Progenitor cell of endocrine pancreas (in vitro differentiated cells): ENCODE measurements around the gene TGFA. TPM values are rescaled to one million over a fixed set of nuclear protein-coding genes. Genes with fewer than 3 reads are reported as not detected.

Experiments
- DNase-seq: peaks from one replicate; pipeline ENCODE4 v3.0.0; 2021; ENCODE audit warnings: low spot score; ENCODE audit not compliant: unreplicated experiment
- H3K27ac Mint-ChIP-seq: 2 replicates; pipeline ENCODE4 v1.8.0; 2021; ENCODE audit warnings: mild to moderate bottlenecking, moderate library complexity, mixed read lengths
- H3K27me3 Mint-ChIP-seq: 2 replicates; pipeline ENCODE4 v1.8.0; 2021; ENCODE audit warnings: mixed read lengths
- H3K36me3 Mint-ChIP-seq: 2 replicates; pipeline ENCODE4 v1.8.0; 2022; ENCODE audit warnings: mixed read lengths; ENCODE audit not compliant: insufficient read depth
- H3K4me1 Mint-ChIP-seq: 2 replicates; pipeline ENCODE4 v1.8.0; 2021; ENCODE audit warnings: low read depth, mixed read lengths
- H3K4me3 Mint-ChIP-seq: 2 replicates; pipeline ENCODE4 v1.8.0; 2021; ENCODE audit warnings: low read depth, mild to moderate bottlenecking, moderate library complexity, mixed read lengths
- H3K9me3 Mint-ChIP-seq: 2 replicates; pipeline ENCODE4 v1.8.0; 2021; ENCODE audit warnings: low read depth, mixed read lengths
- total RNA-seq: library from RNA; stranded (reverse); gene quantifications from 2 replicates; pipeline ENCODE4 v1.2.1, GENCODE V29; 2021
- TF ChIP-seq, protein P1 (sequence below): fragments of 200-600 bp; sonication (generic); IDR thresholded peaks from one replicate; pipeline ENCODE4 v1.5.0; 2021; ENCODE audit warnings: antibody characterized with exemption, mild to moderate bottlenecking; ENCODE audit not compliant: unreplicated experiment

The TGFA gene
- total RNA-seq, 1 donor from 2014 or later, result 3.0 TPM

DNA sequence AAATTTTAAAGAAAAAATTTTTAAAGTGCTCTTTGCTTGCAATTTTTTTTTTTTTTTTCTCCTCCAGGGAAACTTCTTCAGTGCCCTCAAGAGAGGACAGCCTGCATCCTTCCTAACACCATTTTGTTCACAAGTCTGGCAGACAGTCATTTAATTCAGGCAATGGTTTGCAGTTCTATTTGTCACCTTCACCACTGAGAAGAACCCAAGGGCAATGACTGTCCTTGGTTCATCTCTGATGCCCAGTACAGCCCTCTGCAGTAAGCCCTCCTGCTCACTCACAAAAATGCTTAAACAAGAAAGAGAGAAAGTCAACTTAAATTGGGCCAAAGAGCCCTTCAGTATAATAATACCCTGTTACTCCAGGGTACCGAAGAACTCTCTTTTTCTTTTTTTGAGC is 52.4 kb downstream of the TGFA start:
- no peak overlapping the region for H3K27ac Mint-ChIP-seq
- peaks cover 2% of the 10 kb centered on the region for H3K27me3 Mint-ChIP-seq
- H3K9me3 Mint-ChIP-seq, result no peaks in the 10 kb centered on the region
- no peak overlapping the region for H3K4me3 Mint-ChIP-seq
- no peaks in the 10 kb centered on the region for H3K36me3 Mint-ChIP-seq
- TF ChIP-seq, protein P1, sequence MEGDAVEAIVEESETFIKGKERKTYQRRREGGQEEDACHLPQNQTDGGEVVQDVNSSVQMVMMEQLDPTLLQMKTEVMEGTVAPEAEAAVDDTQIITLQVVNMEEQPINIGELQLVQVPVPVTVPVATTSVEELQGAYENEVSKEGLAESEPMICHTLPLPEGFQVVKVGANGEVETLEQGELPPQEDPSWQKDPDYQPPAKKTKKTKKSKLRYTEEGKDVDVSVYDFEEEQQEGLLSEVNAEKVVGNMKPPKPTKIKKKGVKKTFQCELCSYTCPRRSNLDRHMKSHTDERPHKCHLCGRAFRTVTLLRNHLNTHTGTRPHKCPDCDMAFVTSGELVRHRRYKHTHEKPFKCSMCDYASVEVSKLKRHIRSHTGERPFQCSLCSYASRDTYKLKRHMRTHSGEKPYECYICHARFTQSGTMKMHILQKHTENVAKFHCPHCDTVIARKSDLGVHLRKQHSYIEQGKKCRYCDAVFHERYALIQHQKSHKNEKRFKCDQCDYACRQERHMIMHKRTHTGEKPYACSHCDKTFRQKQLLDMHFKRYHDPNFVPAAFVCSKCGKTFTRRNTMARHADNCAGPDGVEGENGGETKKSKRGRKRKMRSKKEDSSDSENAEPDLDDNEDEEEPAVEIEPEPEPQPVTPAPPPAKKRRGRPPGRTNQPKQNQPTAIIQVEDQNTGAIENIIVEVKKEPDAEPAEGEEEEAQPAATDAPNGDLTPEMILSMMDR, result no peak
- DNase-seq, result no peak
- no peaks in the 10 kb centered on the region for H3K4me1 Mint-ChIP-seq

DNA sequence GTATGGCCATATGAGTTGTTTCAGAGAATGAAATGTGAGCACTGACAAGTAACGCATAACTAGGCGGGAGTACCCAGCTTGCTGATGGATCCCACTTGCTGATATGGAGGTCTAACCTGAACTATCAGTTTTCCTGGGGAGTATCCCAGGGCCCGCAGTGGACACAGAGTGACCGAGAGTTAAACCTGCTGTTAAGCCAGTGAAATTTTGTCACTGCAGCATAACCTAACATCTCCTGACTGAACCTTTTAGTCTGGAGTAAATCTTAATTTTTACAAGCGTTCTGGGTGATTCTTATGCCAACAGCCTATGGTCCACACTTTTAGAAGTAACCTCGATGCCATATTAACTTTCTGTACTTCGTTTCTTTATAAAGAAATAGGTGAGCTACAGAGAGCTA is 54.4 kb downstream of the TGFA start:
- Mint-ChIP-seq H3K4me3 (no peak overlapping the region), H3K27ac (no peak overlapping the region), H3K9me3 (no peaks in the 10 kb centered on the region), H3K27me3 (peaks cover 2% of the 10 kb centered on the region), H3K36me3 (no peaks in the 10 kb centered on the region), H3K4me1 (no peaks in the 10 kb centered on the region)
- no peak for DNase-seq
- TF ChIP-seq, protein P1, result no peak

DNA sequence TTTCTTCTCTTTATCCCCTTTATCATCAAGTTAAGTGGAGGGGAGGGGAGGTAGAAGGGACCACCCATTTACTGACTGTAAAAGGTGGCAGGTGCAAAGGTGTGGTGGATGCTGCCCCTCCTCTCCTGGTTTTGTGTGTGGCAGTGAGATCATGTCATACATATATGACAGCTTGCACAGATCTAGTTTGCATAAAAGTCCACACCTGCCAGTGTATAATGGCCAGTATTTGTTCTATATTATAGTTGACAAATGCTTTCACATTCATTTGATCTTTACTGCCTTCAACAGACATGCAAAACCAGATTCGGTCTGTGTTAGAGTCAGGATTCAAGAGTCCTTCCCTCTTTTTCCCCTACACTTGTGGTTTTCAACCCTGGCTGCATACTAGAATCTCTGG is 55.1 kb downstream of the TGFA start:
- Mint-ChIP-seq H3K36me3 (no peaks in the 10 kb centered on the region), H3K4me1 (no peaks in the 10 kb centered on the region), H3K4me3 (no peak overlapping the region), H3K9me3 (no peaks in the 10 kb centered on the region), H3K27me3 (peaks cover 2% of the 10 kb centered on the region), H3K27ac (no peak overlapping the region)
- TF ChIP-seq, protein P1, result no peak
- DNase-seq, result no peak

DNA sequence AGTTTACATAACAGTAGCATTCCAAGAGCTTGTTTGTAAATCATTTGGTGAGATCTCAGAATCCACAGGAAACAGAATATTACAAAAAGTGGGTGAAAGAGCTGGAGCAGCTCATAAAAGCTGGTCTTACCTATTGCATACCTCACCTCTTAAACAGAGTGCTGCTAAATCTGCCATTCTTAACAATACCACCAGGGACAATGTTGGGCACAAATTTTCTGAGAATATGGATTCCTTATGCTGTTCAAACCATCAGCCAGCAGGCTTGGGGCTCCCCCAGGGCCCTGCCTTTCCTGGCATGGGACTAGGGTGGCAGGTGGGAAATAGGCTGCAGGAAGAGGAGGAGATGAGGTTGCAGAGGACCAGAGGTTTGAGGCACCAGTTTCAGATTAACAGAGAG is 55.6 kb downstream of the TGFA start:
- Mint-ChIP-seq H3K27ac (no peak overlapping the region), H3K4me1 (no peaks in the 10 kb centered on the region), H3K4me3 (no peak overlapping the region), H3K36me3 (no peaks in the 10 kb centered on the region), H3K27me3 (peaks cover 2% of the 10 kb centered on the region), H3K9me3 (no peaks in the 10 kb centered on the region)
- DNase-seq, result no peak
- TF ChIP-seq, protein P1, result peak; percentile 39

DNA sequence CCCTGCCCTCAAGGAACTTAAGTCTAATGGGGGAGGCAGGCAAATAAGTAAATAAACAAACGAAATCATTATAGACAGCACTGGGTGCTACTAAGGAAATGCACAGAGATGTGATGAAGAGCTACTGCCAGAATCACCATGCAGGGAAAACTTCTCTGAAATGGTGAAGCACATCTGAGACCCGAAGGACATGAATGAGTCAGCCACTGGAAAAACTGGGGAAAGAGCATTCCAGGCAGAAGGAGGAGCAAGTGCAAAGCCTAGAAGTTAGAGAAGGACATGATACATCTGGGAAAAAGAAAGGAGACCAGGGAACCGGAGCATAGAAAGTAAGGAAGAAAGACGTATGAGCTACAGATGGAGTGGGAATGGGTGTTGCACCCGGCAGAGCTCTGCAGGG is 56.8 kb downstream of the TGFA start:
- H3K27me3 Mint-ChIP-seq, result peaks cover 4% of the 10 kb centered on the region
- no peak overlapping the region for H3K27ac Mint-ChIP-seq
- H3K4me3 Mint-ChIP-seq, result no peak overlapping the region
- H3K9me3 Mint-ChIP-seq, result no peaks in the 10 kb centered on the region
- no peaks in the 10 kb centered on the region for H3K4me1 Mint-ChIP-seq
- TF ChIP-seq, protein P1, result no peak
- H3K36me3 Mint-ChIP-seq, result no peaks in the 10 kb centered on the region
- no peak for DNase-seq
